Measurements from ENCODE around the gene LRRC2.

- TF ChIP-seq CTCF (IDR thresholded peaks at IDR 0.05) = no peak
- no peak for TF ChIP-seq POLR2AphosphoS5 (IDR thresholded peaks at IDR 0.05; ENCODE audit: insufficient read depth in 1 of 2, low read depth in 1 of 2)
Observed at GRCh38 chr3:46512191-46512749, 53.8 kb downstream of the LRRC2 start.
